HEK293 (cell line): ENCODE measurements around the gene ST7L.

ENCODE experiments used
- PRDM1 ChIP-seq: fragments of 450-650 bp; formaldehyde crosslinking; IDR thresholded peaks from 2 replicates; pipeline ENCODE4; 2016; ENCODE audit warnings: missing biosample characterization, missing genetic modification characterization
- YY1 ChIP-seq: fragments of 450-650 bp; formaldehyde crosslinking; IDR thresholded peaks from 2 replicates; pipeline ENCODE4 v1.5.1; 2018; ENCODE audit warnings: missing biosample characterization, missing genetic modification characterization
- ZNF24 ChIP-seq: fragments of 450-650 bp; formaldehyde crosslinking; IDR thresholded peaks from 2 replicates; pipeline ENCODE4 v1.5.1; 2016; ENCODE audit warnings: missing biosample characterization, missing genetic modification characterization
- ZNF266 ChIP-seq: fragments of 450-650 bp; formaldehyde crosslinking; IDR thresholded peaks from 2 replicates; pipeline ENCODE4 v1.5.1; 2016; ENCODE audit warnings: missing biosample characterization, missing genetic modification characterization, low read depth
- ZNF830 ChIP-seq: fragments of 450-650 bp; IDR thresholded peaks from 2 replicates; pipeline ENCODE4 v1.5.0; 2018; ENCODE audit warnings: missing biosample characterization, missing genetic modification characterization, low read depth, mild to moderate bottlenecking, moderate library complexity
- TF ChIP-seq, protein P1 (sequence below): fragments of 450-650 bp; formaldehyde crosslinking; IDR thresholded peaks from 2 replicates; pipeline ENCODE4 v1.5.1; 2016; ENCODE audit warnings: missing biosample characterization, missing genetic modification characterization
- TF ChIP-seq, protein P2 (sequence below): fragments of 450-650 bp; formaldehyde crosslinking; IDR thresholded peaks from 2 replicates; pipeline ENCODE4 v1.5.1; 2016; ENCODE audit warnings: missing biosample characterization, missing genetic modification characterization
- TF ChIP-seq, protein P3 (sequence below): fragments of 450-650 bp; formaldehyde crosslinking; IDR thresholded peaks from 2 replicates; pipeline ENCODE4 v1.5.1; 2016; ENCODE audit warnings: missing biosample characterization, missing genetic modification characterization
- TF ChIP-seq, protein P4 (sequence below): fragments of 450-650 bp; formaldehyde crosslinking; optimal IDR thresholded peaks from 2 replicates; pipeline ENCODE3; 2016; ENCODE audit warnings: missing biosample characterization, mild to moderate bottlenecking, missing genetic modification characterization

DNA sequence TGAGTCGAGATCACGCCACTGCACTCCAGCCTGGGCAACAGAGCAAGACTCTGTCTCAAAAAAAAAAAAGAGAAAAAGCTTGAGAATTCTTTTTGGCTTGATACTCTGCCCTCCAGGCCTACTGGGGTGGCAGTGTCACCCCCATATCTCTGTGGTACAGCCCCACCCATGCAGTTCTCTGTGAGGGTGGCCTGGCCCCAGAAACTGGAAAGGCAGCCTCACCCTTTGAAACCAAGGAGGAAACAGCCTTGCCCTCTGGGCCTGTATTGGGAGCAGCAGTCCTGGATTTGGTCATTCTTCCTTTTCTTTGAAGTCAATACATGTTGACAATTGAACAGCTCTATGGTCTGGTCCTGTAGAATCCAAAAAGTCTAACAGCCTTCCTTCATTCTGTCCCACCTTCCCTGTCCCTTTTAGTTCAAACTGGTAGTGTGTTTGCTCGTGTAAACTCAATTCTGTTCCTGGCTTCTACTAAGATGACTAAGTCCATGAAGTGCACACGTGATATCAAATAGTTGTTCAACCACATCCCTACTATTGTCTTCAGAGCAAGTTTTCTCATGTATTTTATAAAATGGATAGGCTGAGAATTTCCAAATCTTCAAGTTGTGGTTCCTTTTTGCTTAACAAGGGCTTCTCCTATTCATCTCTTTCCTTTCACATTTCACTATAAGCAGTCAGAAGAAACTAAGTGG is 13.2 kb downstream of the ST7L start:
- no peak for TF ChIP-seq ZNF24 (tag by site-specific recombination)
- TF ChIP-seq, protein P1, sequence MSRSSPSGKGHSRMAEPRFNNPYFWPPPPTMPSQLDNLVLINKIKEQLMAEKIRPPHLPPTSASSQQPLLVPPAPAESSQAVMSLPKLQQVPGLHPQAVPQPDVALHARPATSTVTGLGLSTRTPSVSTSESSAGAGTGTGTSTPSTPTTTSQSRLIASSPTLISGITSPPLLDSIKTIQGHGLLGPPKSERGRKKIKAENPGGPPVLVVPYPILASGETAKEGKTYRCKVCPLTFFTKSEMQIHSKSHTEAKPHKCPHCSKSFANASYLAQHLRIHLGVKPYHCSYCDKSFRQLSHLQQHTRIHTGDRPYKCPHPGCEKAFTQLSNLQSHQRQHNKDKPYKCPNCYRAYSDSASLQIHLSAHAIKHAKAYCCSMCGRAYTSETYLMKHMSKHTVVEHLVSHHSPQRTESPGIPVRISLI (tag by site-specific recombination), result no peak
- TF ChIP-seq, protein P2, sequence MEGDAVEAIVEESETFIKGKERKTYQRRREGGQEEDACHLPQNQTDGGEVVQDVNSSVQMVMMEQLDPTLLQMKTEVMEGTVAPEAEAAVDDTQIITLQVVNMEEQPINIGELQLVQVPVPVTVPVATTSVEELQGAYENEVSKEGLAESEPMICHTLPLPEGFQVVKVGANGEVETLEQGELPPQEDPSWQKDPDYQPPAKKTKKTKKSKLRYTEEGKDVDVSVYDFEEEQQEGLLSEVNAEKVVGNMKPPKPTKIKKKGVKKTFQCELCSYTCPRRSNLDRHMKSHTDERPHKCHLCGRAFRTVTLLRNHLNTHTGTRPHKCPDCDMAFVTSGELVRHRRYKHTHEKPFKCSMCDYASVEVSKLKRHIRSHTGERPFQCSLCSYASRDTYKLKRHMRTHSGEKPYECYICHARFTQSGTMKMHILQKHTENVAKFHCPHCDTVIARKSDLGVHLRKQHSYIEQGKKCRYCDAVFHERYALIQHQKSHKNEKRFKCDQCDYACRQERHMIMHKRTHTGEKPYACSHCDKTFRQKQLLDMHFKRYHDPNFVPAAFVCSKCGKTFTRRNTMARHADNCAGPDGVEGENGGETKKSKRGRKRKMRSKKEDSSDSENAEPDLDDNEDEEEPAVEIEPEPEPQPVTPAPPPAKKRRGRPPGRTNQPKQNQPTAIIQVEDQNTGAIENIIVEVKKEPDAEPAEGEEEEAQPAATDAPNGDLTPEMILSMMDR, result no peak
- no peak for TF ChIP-seq PRDM1
- TF ChIP-seq, protein P3, sequence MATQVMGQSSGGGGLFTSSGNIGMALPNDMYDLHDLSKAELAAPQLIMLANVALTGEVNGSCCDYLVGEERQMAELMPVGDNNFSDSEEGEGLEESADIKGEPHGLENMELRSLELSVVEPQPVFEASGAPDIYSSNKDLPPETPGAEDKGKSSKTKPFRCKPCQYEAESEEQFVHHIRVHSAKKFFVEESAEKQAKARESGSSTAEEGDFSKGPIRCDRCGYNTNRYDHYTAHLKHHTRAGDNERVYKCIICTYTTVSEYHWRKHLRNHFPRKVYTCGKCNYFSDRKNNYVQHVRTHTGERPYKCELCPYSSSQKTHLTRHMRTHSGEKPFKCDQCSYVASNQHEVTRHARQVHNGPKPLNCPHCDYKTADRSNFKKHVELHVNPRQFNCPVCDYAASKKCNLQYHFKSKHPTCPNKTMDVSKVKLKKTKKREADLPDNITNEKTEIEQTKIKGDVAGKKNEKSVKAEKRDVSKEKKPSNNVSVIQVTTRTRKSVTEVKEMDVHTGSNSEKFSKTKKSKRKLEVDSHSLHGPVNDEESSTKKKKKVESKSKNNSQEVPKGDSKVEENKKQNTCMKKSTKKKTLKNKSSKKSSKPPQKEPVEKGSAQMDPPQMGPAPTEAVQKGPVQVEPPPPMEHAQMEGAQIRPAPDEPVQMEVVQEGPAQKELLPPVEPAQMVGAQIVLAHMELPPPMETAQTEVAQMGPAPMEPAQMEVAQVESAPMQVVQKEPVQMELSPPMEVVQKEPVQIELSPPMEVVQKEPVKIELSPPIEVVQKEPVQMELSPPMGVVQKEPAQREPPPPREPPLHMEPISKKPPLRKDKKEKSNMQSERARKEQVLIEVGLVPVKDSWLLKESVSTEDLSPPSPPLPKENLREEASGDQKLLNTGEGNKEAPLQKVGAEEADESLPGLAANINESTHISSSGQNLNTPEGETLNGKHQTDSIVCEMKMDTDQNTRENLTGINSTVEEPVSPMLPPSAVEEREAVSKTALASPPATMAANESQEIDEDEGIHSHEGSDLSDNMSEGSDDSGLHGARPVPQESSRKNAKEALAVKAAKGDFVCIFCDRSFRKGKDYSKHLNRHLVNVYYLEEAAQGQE, result no peak
- TF ChIP-seq, protein P4, sequence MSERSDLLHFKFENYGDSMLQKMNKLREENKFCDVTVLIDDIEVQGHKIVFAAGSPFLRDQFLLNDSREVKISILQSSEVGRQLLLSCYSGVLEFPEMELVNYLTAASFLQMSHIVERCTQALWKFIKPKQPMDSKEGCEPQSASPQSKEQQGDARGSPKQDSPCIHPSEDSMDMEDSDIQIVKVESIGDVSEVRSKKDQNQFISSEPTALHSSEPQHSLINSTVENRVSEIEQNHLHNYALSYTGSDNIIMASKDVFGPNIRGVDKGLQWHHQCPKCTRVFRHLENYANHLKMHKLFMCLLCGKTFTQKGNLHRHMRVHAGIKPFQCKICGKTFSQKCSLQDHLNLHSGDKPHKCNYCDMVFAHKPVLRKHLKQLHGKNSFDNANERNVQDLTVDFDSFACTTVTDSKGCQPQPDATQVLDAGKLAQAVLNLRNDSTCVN (tag by site-specific recombination), result no peak
- TF ChIP-seq YY1 (tag by site-specific recombination), result no peak
- no peak for TF ChIP-seq ZNF266 (tag by site-specific recombination)
- no peak for TF ChIP-seq ZNF830 (tag by site-specific recombination)
